HEK293 (cell line): ENCODE measurements around the gene RWDD1.

Experiments
- FEZF1 ChIP-seq: fragments of 450-650 bp; formaldehyde crosslinking; IDR thresholded peaks from 2 replicates; pipeline ENCODE4 v1.5.1; 2016; ENCODE audit warnings: missing biosample characterization, missing genetic modification characterization
- HIC1 ChIP-seq: fragments of 450-650 bp; formaldehyde crosslinking; IDR thresholded peaks from 2 replicates; pipeline ENCODE4 v1.5.1; 2016; ENCODE audit warnings: missing biosample characterization, missing genetic modification characterization
- IKZF3 ChIP-seq: fragments of 450-650 bp; IDR thresholded peaks from 2 replicates; pipeline ENCODE4 v1.5.0; 2018; ENCODE audit warnings: missing biosample characterization, mild to moderate bottlenecking, missing genetic modification characterization, moderate library complexity
- PBX3 ChIP-seq: sonication (generic); formaldehyde crosslinking; IDR thresholded peaks from 2 replicates; pipeline ENCODE4 v1.8.1; 2022; ENCODE audit warnings: mild to moderate bottlenecking, moderate library complexity, missing genetic modification reagents
- PRDM1 ChIP-seq: fragments of 450-650 bp; formaldehyde crosslinking; IDR thresholded peaks from 2 replicates; pipeline ENCODE4; 2016; ENCODE audit warnings: missing biosample characterization, missing genetic modification characterization
- SCRT1 ChIP-seq: fragments of 450-650 bp; formaldehyde crosslinking; IDR thresholded peaks from 2 replicates; pipeline ENCODE4 v1.5.1; 2016; ENCODE audit warnings: missing biosample characterization, missing genetic modification characterization, borderline replicate concordance
- SP3 ChIP-seq: fragments of 450-650 bp; formaldehyde crosslinking; IDR thresholded peaks from 2 replicates; pipeline ENCODE4 v1.5.1; 2016; ENCODE audit warnings: missing biosample characterization, missing genetic modification characterization
- TCF7L2 ChIP-seq: IDR thresholded peaks from 2 replicates; pipeline ENCODE4 v1.6.1; 2011; ENCODE audit warnings: low read depth, mild to moderate bottlenecking, inconsistent platforms, low read length, moderate library complexity, borderline replicate concordance
- YY1 ChIP-seq: fragments of 450-650 bp; formaldehyde crosslinking; IDR thresholded peaks from 2 replicates; pipeline ENCODE4 v1.5.1; 2018; ENCODE audit warnings: missing biosample characterization, missing genetic modification characterization
- YY2 ChIP-seq: fragments of 450-650 bp; formaldehyde crosslinking; IDR thresholded peaks from 2 replicates; pipeline ENCODE4 v1.5.1; 2016; ENCODE audit warnings: missing biosample characterization, missing genetic modification characterization
- ZFHX2 ChIP-seq: fragments of 450-650 bp; formaldehyde crosslinking; conservative IDR thresholded peaks from 2 replicates; pipeline ENCODE4 v1.5.1; 2016; ENCODE audit warnings: missing biosample characterization, missing genetic modification characterization
- ZFP69B ChIP-seq: fragments of 450-650 bp; formaldehyde crosslinking; IDR thresholded peaks from 2 replicates; pipeline ENCODE4 v1.5.1; 2016; ENCODE audit warnings: missing biosample characterization, missing genetic modification characterization
- ZNF311 ChIP-seq: fragments of 450-650 bp; formaldehyde crosslinking; IDR thresholded peaks from 2 replicates; pipeline ENCODE4 v1.5.1; 2017; ENCODE audit warnings: missing biosample characterization, missing genetic modification characterization, borderline replicate concordance
- ZNF366 ChIP-seq: fragments of 450-650 bp; formaldehyde crosslinking; conservative IDR thresholded peaks from 2 replicates; pipeline ENCODE4 v1.5.1; 2016; ENCODE audit warnings: missing biosample characterization, missing genetic modification characterization
- ZNF394 ChIP-seq: fragments of 450-650 bp; formaldehyde crosslinking; IDR thresholded peaks from 2 replicates; pipeline ENCODE4 v1.5.1; 2016; ENCODE audit warnings: missing biosample characterization, missing genetic modification characterization, mild to moderate bottlenecking, moderate library complexity, borderline replicate concordance
- ZNF473 ChIP-seq: fragments of 450-650 bp; formaldehyde crosslinking; IDR thresholded peaks from 2 replicates; pipeline ENCODE4 v1.5.1; 2017; ENCODE audit warnings: missing biosample characterization, missing genetic modification characterization
- ZNF518A ChIP-seq: fragments of 450-650 bp; formaldehyde crosslinking; conservative IDR thresholded peaks from 2 replicates; pipeline ENCODE4 v1.5.1; 2016; ENCODE audit warnings: low read depth, missing biosample characterization, missing genetic modification characterization
- ZNF549 ChIP-seq: fragments of 450-650 bp; IDR thresholded peaks from 2 replicates; pipeline ENCODE4 v1.5.1; 2018; ENCODE audit warnings: missing biosample characterization, missing genetic modification characterization, mild to moderate bottlenecking, inconsistent platforms, moderate library complexity
- ZNF558 ChIP-seq: fragments of 450-650 bp; formaldehyde crosslinking; IDR thresholded peaks from 2 replicates; pipeline ENCODE4 v1.5.1; 2016; ENCODE audit warnings: missing biosample characterization, missing genetic modification characterization
- ZNF626 ChIP-seq: fragments of 450-650 bp; sonication (Bioruptor Pico); formaldehyde crosslinking; IDR thresholded peaks from 2 replicates; pipeline ENCODE4 v1.5.1; 2018; ENCODE audit warnings: missing biosample characterization, missing genetic modification characterization, inconsistent platforms
- ZNF629 ChIP-seq: fragments of 450-650 bp; formaldehyde crosslinking; IDR thresholded peaks from 2 replicates; pipeline ENCODE4 v1.5.1; 2017; ENCODE audit warnings: missing biosample characterization, missing genetic modification characterization
- ZNF639 ChIP-seq: fragments of 450-650 bp; formaldehyde crosslinking; IDR thresholded peaks from 2 replicates; pipeline ENCODE4 v1.5.1; 2016; ENCODE audit warnings: missing biosample characterization, missing genetic modification characterization
- ZNF664 ChIP-seq: fragments of 450-650 bp; formaldehyde crosslinking; IDR thresholded peaks from 2 replicates; pipeline ENCODE4 v1.5.1; 2016; ENCODE audit warnings: missing biosample characterization, missing genetic modification characterization
- ZNF768 ChIP-seq: fragments of 450-650 bp; formaldehyde crosslinking; IDR thresholded peaks from 2 replicates; pipeline ENCODE4 v1.5.1; 2018; ENCODE audit warnings: missing biosample characterization, mild to moderate bottlenecking, missing genetic modification characterization
- ZNF837 ChIP-seq: fragments of 450-650 bp; formaldehyde crosslinking; IDR thresholded peaks from 2 replicates; pipeline ENCODE4 v1.5.1; 2016; ENCODE audit warnings: missing biosample characterization, missing genetic modification characterization
- TF ChIP-seq, protein P1 (sequence below): fragments of 450-650 bp; formaldehyde crosslinking; IDR thresholded peaks from 2 replicates; pipeline ENCODE4 v1.5.1; 2016; ENCODE audit warnings: missing biosample characterization, missing genetic modification characterization
- TF ChIP-seq, protein P2 (sequence below): fragments of 450-650 bp; formaldehyde crosslinking; IDR thresholded peaks from 2 replicates; pipeline ENCODE4; 2016; ENCODE audit warnings: missing biosample characterization, missing genetic modification characterization

The RWDD1 gene

GRCh38 chr6:116570856-116571682 is at the start of gene RWDD1 (continued):
- TF ChIP-seq ZNF518A (tag by site-specific recombination) (peak; percentile 98), HIC1 (tag by site-specific recombination) (no peak), ZFHX2 (tag by site-specific recombination) (peak; percentile 46; the same call in 1 of the 2 replicates), TCF7L2 (peak; percentile 29; the same call in 1 of the 2 replicates), ZNF837 (tag by site-specific recombination) (no peak), SCRT1 (tag by site-specific recombination) (no peak), ZNF639 (peak; percentile 94), ZNF558 (tag by site-specific recombination) (peak; percentile 54; the same call in 1 of the 2 replicates), ZNF366 (tag by site-specific recombination) (peak; percentile 25; the same call in 1 of the 2 replicates), ZNF394 (tag by site-specific recombination) (peak; percentile 88), FEZF1 (tag by site-specific recombination) (no peak), ZNF473 (tag by site-specific recombination) (no peak), SP3 (peak; percentile 76), ZNF549 (no peak), ZNF626 (tag by site-specific recombination) (no peak), ZNF629 (tag by site-specific recombination) (peak; percentile 83), PBX3 (CRISPR knock-in tag) (peak; percentile 92; the same call in 1 of the 2 replicates), YY1 (tag by site-specific recombination) (peak; percentile 84; the same call in 1 of the 2 replicates), YY2 (peak; percentile 94), ZFP69B (tag by site-specific recombination) (peak; percentile 34), PRDM1 (tag by site-specific recombination) (no peak), IKZF3 (no peak), ZNF664 (tag by site-specific recombination) (peak; percentile 5; the same call in 1 of the 2 replicates), ZNF768 (tag by site-specific recombination) (no peak), ZNF311 (tag by site-specific recombination) (no peak)
- TF ChIP-seq, protein P1, sequence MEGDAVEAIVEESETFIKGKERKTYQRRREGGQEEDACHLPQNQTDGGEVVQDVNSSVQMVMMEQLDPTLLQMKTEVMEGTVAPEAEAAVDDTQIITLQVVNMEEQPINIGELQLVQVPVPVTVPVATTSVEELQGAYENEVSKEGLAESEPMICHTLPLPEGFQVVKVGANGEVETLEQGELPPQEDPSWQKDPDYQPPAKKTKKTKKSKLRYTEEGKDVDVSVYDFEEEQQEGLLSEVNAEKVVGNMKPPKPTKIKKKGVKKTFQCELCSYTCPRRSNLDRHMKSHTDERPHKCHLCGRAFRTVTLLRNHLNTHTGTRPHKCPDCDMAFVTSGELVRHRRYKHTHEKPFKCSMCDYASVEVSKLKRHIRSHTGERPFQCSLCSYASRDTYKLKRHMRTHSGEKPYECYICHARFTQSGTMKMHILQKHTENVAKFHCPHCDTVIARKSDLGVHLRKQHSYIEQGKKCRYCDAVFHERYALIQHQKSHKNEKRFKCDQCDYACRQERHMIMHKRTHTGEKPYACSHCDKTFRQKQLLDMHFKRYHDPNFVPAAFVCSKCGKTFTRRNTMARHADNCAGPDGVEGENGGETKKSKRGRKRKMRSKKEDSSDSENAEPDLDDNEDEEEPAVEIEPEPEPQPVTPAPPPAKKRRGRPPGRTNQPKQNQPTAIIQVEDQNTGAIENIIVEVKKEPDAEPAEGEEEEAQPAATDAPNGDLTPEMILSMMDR (tag by site-specific recombination) = peak; percentile 40; the same call in 1 of the 2 replicates
- TF ChIP-seq, protein P2, sequence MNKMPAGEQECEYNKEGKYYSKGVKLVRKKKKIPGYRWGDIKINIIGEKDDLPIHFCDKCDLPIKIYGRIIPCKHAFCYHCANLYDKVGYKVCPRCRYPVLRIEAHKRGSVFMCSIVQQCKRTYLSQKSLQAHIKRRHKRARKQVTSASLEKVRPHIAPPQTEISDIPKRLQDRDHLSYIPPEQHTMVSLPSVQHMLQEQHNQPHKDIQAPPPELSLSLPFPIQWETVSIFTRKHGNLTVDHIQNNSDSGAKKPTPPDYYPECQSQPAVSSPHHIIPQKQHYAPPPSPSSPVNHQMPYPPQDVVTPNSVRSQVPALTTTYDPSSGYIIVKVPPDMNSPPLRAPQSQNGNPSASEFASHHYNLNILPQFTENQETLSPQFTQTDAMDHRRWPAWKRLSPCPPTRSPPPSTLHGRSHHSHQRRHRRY = no peak
